HCT116 (cell line): ENCODE data around the gene CREB3.

Experiments used
- ELF1 ChIP-seq: IDR thresholded peaks from 2 replicates; pipeline ENCODE4 v1.6.1; 2012; ENCODE audit warnings: low read depth, borderline replicate concordance
- EZH2phosphoT487 ChIP-seq: fragments of 200-600 bp; IDR thresholded peaks from 2 replicates; pipeline ENCODE4 v1.6.1; 2018; ENCODE audit warnings: antibody characterized with exemption, borderline replicate concordance
- POLR2AphosphoS5 ChIP-seq: IDR thresholded peaks from 2 replicates; pipeline ENCODE4 v1.6.1; 2011; ENCODE audit warnings: mild to moderate bottlenecking, low read depth, low read length, moderate library complexity
- SIN3A ChIP-seq: IDR thresholded peaks from 2 replicates; pipeline ENCODE4 v1.6.1; 2012; ENCODE audit warnings: low read depth
- TF ChIP-seq, protein P1 (sequence below), 3 experiments: fragments of 200-600 bp in 1 of 3; sonication (generic) in 1 of 3; IDR thresholded peaks in 2 of 3; conservative IDR thresholded peaks in 1 of 3; 2 replicates each; pipeline ENCODE4 v1.5.1; 2012 to 2017; ENCODE audit warnings: low read depth in 2 of 3, low read length in 2 of 3, antibody characterized with exemption in 1 of 3, borderline replicate concordance in 1 of 3, control low read depth in 1 of 3, mild to moderate bottlenecking in 1 of 3, mixed read lengths in 1 of 3, mixed run types in 1 of 3, moderate library complexity in 1 of 3; ENCODE audit not compliant: insufficient read depth in 1 of 3

DNA sequence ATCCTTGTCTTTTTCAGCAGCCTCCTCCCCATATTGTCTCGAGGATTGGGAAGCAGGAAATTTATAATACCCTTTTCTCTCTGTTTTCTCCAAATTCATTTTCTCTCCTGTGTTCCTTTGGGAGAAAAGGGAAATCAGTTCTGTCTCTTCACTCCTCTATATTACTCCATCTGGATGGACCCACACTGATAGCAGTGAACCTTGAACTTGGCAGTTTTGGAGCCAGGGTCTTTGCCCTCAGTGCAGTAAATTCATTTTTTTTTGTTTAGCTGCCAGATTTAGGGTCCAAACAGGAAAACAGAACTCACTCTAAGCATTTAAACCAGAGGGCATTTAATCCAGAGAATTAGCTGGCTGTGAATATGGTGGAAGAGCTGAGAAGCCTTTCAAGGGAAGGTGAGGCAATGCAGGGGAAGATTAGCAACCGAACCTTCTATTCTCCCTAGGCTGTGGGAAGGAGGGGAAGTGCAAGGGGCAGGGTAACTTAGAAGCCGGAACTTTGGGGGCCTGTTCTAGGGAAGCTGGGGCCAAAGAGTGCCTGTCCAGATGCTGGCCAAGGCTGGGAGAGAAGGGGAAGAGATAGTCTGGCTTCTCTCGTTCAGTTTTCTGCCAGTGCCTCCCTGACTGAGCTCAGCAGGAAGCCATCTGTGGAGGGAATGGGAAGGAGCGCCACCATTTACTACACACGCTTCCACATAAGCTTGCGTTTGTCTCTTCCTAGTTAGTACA lies 42.6 kb downstream of the CREB3 start:
- TF ChIP-seq, protein P1, sequence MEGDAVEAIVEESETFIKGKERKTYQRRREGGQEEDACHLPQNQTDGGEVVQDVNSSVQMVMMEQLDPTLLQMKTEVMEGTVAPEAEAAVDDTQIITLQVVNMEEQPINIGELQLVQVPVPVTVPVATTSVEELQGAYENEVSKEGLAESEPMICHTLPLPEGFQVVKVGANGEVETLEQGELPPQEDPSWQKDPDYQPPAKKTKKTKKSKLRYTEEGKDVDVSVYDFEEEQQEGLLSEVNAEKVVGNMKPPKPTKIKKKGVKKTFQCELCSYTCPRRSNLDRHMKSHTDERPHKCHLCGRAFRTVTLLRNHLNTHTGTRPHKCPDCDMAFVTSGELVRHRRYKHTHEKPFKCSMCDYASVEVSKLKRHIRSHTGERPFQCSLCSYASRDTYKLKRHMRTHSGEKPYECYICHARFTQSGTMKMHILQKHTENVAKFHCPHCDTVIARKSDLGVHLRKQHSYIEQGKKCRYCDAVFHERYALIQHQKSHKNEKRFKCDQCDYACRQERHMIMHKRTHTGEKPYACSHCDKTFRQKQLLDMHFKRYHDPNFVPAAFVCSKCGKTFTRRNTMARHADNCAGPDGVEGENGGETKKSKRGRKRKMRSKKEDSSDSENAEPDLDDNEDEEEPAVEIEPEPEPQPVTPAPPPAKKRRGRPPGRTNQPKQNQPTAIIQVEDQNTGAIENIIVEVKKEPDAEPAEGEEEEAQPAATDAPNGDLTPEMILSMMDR (IDR thresholded peaks at IDR 0.05 in 2 of 3, conservative IDR thresholded peaks at IDR 0.05 in 1 of 3; ENCODE audit: borderline replicate concordance in 1 of 3, insufficient read depth in 1 of 3, low read depth in 2 of 3, low read length in 2 of 3), result no peak
- no peak for TF ChIP-seq ELF1
- TF ChIP-seq EZH2phosphoT487, result no peak
- TF ChIP-seq SIN3A, result no peak
- TF ChIP-seq POLR2AphosphoS5, result no peak
